ENCODE results near the gene LMF1. TPM values are rescaled to one million over a fixed set of nuclear protein-coding genes. Genes with fewer than 3 reads are reported as not detected.

The LMF1 gene
- total and polyA plus RNA-seq, 2 of the 8 experiments (the other 6 are each of a cell fraction or from before 2014, with no cell fraction given): 3.5 to 9.1 TPM

DNA sequence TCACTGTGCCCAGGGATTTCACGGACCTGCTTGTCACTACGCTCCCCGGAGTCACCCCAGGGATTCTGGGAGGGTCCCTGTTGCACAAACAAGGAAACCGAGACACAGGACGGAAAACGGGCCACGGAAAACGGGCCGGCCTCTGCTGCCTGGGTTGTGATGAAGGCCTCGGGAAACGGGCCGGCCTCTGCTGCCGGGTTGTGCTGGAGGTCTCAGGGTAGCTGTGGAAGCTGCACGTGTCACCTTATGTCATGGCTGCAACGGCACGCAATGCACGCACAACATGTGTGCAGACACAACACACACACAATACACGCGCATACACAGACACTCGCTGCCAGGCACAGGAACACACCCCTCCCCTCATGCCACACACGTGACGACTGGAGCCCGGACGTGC lies 143.3 kb downstream of the LMF1 start (continued):
- TF ChIP-seq HDAC2 (IDR thresholded peaks at IDR 0.05; ENCODE audit: borderline replicate concordance in 1 of 2, low read depth in 2 of 2, low read length in 2 of 2) (no peak), SIRT6 (IDR thresholded peaks at IDR 0.05; ENCODE audit: low read length) (no peak), BACH1 (IDR thresholded peaks at IDR 0.05; ENCODE audit: low read length) (no peak), SP1 (IDR thresholded peaks at IDR 0.05; ENCODE audit: low read depth, low read length) (no peak)
- TF ChIP-seq, protein P1, sequence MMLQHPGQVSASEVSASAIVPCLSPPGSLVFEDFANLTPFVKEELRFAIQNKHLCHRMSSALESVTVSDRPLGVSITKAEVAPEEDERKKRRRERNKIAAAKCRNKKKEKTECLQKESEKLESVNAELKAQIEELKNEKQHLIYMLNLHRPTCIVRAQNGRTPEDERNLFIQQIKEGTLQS (IDR thresholded peaks at IDR 0.05; ENCODE audit: insufficient read depth, low read depth, low read length): no peak

Measured in H1 (cell line).